ENCODE results near the gene B3GNT7. TPM values are rescaled to one million over a fixed set of nuclear protein-coding genes. Genes with fewer than 3 reads are reported as not detected.

B3GNT7 gene
- total RNA-seq, 1 donor from 2014 or later, result not detected

- intact Hi-C loops (cut with micrococcal nuclease), result no loop called here
Observed at GRCh38 chr2:231383416-231384108, 11.9 kb upstream of the B3GNT7 start.

- intact Hi-C loops (cut with micrococcal nuclease), result no loop called here
Observed at GRCh38 chr2:231384109-231384435, 11.4 kb upstream of the B3GNT7 start.

GRCh38 chr2:231384970-231385369 lies 10.5 kb upstream of the B3GNT7 start:
- intact Hi-C loops (cut with micrococcal nuclease), result no loop called here

GRCh38 chr2:231385429-231385828 lies 10.1 kb upstream of the B3GNT7 start:
- intact Hi-C loops (cut with micrococcal nuclease), result no loop called here

GRCh38 chr2:231386446-231386845 lies 9.1 kb upstream of the B3GNT7 start:
- intact Hi-C loops (cut with micrococcal nuclease), result no loop called here

GRCh38 chr2:231387904-231388724 lies 7.4 kb upstream of the B3GNT7 start:
- intact Hi-C loops (cut with micrococcal nuclease), result no loop called here

- intact Hi-C loops (cut with micrococcal nuclease), result no loop called here
Observed at GRCh38 chr2:231388725-231389346, 6.7 kb upstream of the B3GNT7 start.

GRCh38 chr2:231390667-231391066 lies 4.8 kb upstream of the B3GNT7 start:
- intact Hi-C loops (cut with micrococcal nuclease), result no loop called here

- intact Hi-C loops (cut with micrococcal nuclease), result no loop called here
Observed at GRCh38 chr2:231391981-231392380, 3.5 kb upstream of the B3GNT7 start.

GRCh38 chr2:231392431-231393148 lies 2.9 kb upstream of the B3GNT7 start:
- intact Hi-C loops (cut with micrococcal nuclease), result no loop called here

GRCh38 chr2:231393149-231394131 lies 2.1 kb upstream of the B3GNT7 start:
- intact Hi-C loops (cut with micrococcal nuclease), result no loop called here

- intact Hi-C loops (cut with micrococcal nuclease), result no loop called here
Observed at GRCh38 chr2:231394211-231395141, 1.0 kb upstream of the B3GNT7 start.

GRCh38 chr2:231396058-231396821 lies 730 bp downstream of the B3GNT7 start:
- intact Hi-C loops (cut with micrococcal nuclease), result no loop called here

- intact Hi-C loops (cut with micrococcal nuclease), result no loop called here
Observed at GRCh38 chr2:231397011-231397927, 1.8 kb downstream of the B3GNT7 start.

GRCh38 chr2:231397928-231398294 lies 2.4 kb downstream of the B3GNT7 start:
- intact Hi-C loops (cut with micrococcal nuclease), result no loop called here

- intact Hi-C loops (cut with micrococcal nuclease), result no loop called here
Observed at GRCh38 chr2:231398585-231398984, 3.1 kb downstream of the B3GNT7 start.

GRCh38 chr2:231399046-231399852 lies 3.7 kb downstream of the B3GNT7 start:
- intact Hi-C loops (cut with micrococcal nuclease), result no loop called here
